Adipocyte (in vitro differentiated cells): ENCODE measurements around the gene RNF34.

ENCODE experiments used
- DNase-seq: peaks from one replicate; pipeline ENCODE4 v3.0.0-alpha.2; 2015; ENCODE audit warnings: low read depth
- H3K27me3 ChIP-seq: replicated peaks from 2 replicates; pipeline ENCODE4 v1.7.0; 2013; ENCODE audit warnings: mild to moderate bottlenecking, low read length, moderate library complexity; ENCODE audit not compliant: control insufficient read depth, insufficient read depth
- H3K36me3 ChIP-seq: 2 replicates; pipeline ENCODE4 v1.7.0; 2013; ENCODE audit warnings: low read length, mild to moderate bottlenecking, moderate library complexity; ENCODE audit not compliant: control insufficient read depth, insufficient read depth, severe bottlenecking
- H3K4me1 ChIP-seq: 2 replicates; pipeline ENCODE4 v1.7.0; 2013; ENCODE audit warnings: mild to moderate bottlenecking, low read length, moderate library complexity; ENCODE audit not compliant: control insufficient read depth, insufficient read depth
- H3K4me3 ChIP-seq: 2 replicates; pipeline ENCODE4 v1.7.0; 2013; ENCODE audit warnings: mild to moderate bottlenecking, low read length, moderate library complexity
- H3K9ac ChIP-seq: 2 replicates; pipeline ENCODE4 v1.7.0; 2013; ENCODE audit warnings: mild to moderate bottlenecking, low read length, moderate library complexity
- H3K9me3 ChIP-seq: 2 replicates; pipeline ENCODE4 v1.7.0; 2013; ENCODE audit warnings: mild to moderate bottlenecking, low read length, moderate library complexity; ENCODE audit not compliant: control insufficient read depth

Gene RNF34

DNA sequence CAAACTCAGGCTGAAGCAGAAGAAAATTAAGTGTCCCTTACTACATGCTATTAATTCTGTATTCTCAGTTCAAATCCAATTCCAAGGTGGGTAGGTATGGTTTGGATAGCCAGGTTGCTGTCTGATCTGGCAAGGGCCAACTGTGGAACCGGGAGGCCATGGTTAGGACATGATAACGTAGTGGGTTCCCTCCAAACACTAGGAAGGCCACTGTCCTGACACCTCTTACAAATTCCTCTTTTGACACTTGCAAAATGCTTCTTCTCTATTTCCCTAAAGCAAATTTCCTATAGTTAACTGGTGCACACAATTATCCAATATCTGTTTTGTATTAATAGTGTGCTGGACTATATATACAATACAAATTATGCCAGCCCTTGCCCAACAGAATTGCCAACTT lies 70.8 kb downstream of the RNF34 start:
- Histone ChIP-seq H3K9ac (no peak overlapping the region), H3K4me3 (no peak overlapping the region), H3K4me1 (peaks cover 9% of the 10 kb centered on the region), H3K27me3 (no peaks in the 10 kb centered on the region), H3K36me3 (no peaks in the 10 kb centered on the region), H3K9me3 (no peaks in the 10 kb centered on the region)
- DNase-seq: no peak

DNA sequence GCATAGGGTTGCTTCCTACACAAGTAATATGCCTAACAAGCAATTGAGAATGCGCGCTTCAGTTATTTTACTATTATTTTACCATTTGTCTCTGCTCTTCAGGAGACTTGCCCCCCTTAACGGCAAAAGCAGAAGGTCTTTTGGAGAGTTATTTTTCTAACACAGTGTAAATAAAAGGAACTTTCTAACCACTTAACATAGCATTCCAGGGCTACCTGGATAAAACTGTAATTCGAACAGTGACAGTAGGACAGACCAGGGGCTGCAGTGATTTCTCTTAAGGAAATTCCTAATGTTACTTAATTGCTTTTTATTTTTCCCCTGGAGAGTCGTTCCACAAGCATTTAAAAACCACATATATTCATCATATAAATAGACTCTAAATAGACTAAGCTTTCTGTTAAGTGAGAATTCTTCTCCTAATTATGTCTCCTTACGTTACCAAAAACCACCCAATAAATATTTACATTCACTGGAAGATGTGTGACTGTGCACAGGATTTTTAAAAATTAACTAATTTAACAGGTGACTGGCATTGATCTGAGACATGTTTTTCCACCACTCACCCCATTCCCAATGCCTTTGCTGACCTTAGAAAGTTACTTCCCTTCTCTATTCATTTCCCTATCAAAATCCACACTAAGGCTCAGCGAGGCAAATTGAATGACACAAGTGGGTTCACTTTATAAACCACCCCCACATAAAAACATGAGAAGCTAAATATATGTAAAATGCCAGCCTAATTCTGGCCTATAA lies 72.4 kb downstream of the RNF34 start:
- Histone ChIP-seq H3K9ac (no peak overlapping the region), H3K4me1 (peaks cover 5% of the 10 kb centered on the region), H3K27me3 (no peaks in the 10 kb centered on the region), H3K36me3 (no peaks in the 10 kb centered on the region), H3K9me3 (no peaks in the 10 kb centered on the region), H3K4me3 (no peak overlapping the region)
- no peak for DNase-seq
